ENCODE results near the gene SETD6.

The SETD6 gene

GRCh38 chr16:58498341-58499091, 16.8 kb upstream of the SETD6 start:
- in situ Hi-C loops (cut with MboI; ENCODE audit: low pct_unique_long_range_greater_than_20kb, low sequenced_read_pairs, unreplicated experiment) = loop anchor here (10.0 kb wide), 1 partner anchor 154 kb away; no protein-coding TSS in a partner anchor
- TF ChIP-seq, protein P1, sequence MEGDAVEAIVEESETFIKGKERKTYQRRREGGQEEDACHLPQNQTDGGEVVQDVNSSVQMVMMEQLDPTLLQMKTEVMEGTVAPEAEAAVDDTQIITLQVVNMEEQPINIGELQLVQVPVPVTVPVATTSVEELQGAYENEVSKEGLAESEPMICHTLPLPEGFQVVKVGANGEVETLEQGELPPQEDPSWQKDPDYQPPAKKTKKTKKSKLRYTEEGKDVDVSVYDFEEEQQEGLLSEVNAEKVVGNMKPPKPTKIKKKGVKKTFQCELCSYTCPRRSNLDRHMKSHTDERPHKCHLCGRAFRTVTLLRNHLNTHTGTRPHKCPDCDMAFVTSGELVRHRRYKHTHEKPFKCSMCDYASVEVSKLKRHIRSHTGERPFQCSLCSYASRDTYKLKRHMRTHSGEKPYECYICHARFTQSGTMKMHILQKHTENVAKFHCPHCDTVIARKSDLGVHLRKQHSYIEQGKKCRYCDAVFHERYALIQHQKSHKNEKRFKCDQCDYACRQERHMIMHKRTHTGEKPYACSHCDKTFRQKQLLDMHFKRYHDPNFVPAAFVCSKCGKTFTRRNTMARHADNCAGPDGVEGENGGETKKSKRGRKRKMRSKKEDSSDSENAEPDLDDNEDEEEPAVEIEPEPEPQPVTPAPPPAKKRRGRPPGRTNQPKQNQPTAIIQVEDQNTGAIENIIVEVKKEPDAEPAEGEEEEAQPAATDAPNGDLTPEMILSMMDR (IDR thresholded peaks at IDR 0.05; ENCODE audit: extremely low read depth, insufficient read depth, missing control alignments) = no peak
- no peak for DNase-seq (ENCODE audit: low spot score)

DNA sequence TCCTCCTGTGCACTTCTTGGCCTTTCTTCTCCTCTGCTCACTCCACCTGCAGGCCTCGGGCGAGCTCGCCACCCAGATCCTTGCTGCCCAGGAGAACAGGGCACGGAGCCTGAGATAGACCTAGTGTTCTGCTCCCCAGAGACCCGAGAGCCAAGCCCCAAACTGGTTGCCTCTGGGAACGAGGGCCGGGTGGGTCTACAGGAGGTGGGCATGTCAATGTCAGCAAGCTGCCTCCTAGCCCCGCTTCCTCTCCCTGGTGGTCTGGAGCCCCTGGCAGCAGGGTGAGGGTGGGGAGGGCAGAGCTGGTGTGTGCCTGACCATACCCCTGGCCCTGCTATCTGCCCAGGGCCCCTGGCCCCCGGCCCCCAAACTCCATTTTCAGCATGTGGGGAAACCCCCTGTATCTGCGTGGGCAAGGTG, 16.2 kb upstream of the SETD6 start:
- DNase-seq (ENCODE audit: low spot score) = no peak
- in situ Hi-C loops (cut with MboI; ENCODE audit: low pct_unique_long_range_greater_than_20kb, low sequenced_read_pairs, unreplicated experiment) = loop anchor here (10.0 kb wide), 1 partner anchor 154 kb away; no protein-coding TSS in a partner anchor
- TF ChIP-seq, protein P1 (IDR thresholded peaks at IDR 0.05; ENCODE audit: extremely low read depth, insufficient read depth, missing control alignments) = no peak

- TF ChIP-seq, protein P1 (IDR thresholded peaks at IDR 0.05; ENCODE audit: extremely low read depth, insufficient read depth, missing control alignments) = no peak
- in situ Hi-C loops (cut with MboI; ENCODE audit: low pct_unique_long_range_greater_than_20kb, low sequenced_read_pairs, unreplicated experiment) = loop anchor here (10.0 kb wide), 1 partner anchor 155 kb away; no protein-coding TSS in a partner anchor
- DNase-seq (ENCODE audit: low spot score) = peak; percentile 77
These were observed 15.5 kb upstream of the SETD6 start, which contains the start of gene NDRG4 for GRCh38 chr16:58499615-58500351. NDRG4 (plus strand) TSS chr16:58500143; CDS start chr16:58500249, 106 bp downstream.

DNA sequence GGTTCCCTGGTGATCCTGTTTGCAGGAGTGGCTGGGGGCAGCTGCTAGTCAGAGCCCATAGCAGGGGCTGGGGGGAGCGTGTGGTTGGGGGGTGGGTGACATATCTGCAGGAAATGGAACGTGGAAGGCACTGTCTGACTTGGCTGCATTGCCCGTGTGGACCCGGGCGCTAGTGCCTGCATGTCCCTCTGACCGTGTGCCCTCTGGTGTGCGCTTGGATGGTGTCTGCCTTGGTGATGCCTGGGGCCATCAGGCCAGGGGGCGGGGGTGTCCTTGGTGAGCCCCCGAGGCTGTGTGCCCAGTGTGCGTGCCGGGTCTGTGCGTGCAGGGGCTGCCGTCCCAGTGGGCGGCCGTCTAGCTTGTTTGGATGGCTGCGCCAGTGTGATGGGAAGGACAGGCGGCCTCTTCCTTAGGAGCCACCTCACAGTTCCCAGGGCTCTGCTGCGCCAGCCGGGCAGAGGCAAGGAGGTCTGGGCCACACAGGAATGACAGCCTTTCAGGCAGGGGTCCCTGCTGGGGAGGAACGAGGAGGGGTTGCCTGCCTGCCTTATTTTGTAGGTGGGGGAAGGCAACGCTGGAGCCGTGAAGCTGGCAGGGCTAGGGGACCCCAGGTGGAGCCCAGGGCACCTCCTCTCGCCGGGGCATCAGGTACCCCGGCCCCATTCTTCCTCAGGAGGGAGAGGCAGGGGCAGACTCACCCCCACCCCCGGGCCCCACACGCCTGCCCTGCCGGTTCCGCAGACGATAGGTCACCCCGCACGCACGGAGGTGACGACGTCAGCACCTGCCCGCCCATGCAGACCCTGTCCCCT, 14.7 kb upstream of the SETD6 start:
- TF ChIP-seq, protein P1 (IDR thresholded peaks at IDR 0.05; ENCODE audit: extremely low read depth, insufficient read depth, missing control alignments) = no peak
- in situ Hi-C loops (cut with MboI; ENCODE audit: low pct_unique_long_range_greater_than_20kb, low sequenced_read_pairs, unreplicated experiment) = no loop called here
- no peak for DNase-seq (ENCODE audit: low spot score)

GRCh38 chr16:58501242-58502131, 13.8 kb upstream of the SETD6 start:
- TF ChIP-seq, protein P1 (IDR thresholded peaks at IDR 0.05; ENCODE audit: extremely low read depth, insufficient read depth, missing control alignments) = no peak
- DNase-seq (ENCODE audit: low spot score) = peak; percentile 50
- in situ Hi-C loops (cut with MboI; ENCODE audit: low pct_unique_long_range_greater_than_20kb, low sequenced_read_pairs, unreplicated experiment) = no loop called here
